ENCODE data around the gene TMEM236. TPM values are rescaled to one million over a fixed set of nuclear protein-coding genes. Genes with fewer than 3 reads are reported as not detected.

The TMEM236 gene
- total RNA-seq, 1 experiment from 2014 or later = 0.24 TPM

- H4K20me1 ChIP-seq (ENCODE audit: insufficient read depth) = no peaks in the 10 kb centered on the region
- ChIA-PET POLR2A (ENCODE audit: unreplicated experiment) (no interaction called here), CTCF (interaction anchor here (1.5 kb wide), 1 partner anchor 368 kb away, joined by 14 read pairs; no protein-coding TSS in a partner anchor)
- H2AFZ ChIP-seq = no peak overlapping the region
- DNase-seq = no peak
- no peak overlapping the region for H3K4me3 ChIP-seq
- no peaks in the 10 kb centered on the region for H3K27me3 ChIP-seq (ENCODE audit: insufficient read depth, low read depth)
- TF ChIP-seq EZH2 (IDR thresholded peaks at IDR 0.05; ENCODE audit: low read depth) (no peak), CTCF (conservative IDR thresholded peaks at IDR 0.05) (no peak)
- H3K27ac ChIP-seq = no peak overlapping the region
- H3K79me2 ChIP-seq (ENCODE audit: low read depth) = no peaks in the 10 kb centered on the region
- H3K9me3 ChIP-seq (ENCODE audit: insufficient read depth, low read depth) = no peaks in the 10 kb centered on the region
- intact Hi-C loops (cut with micrococcal nuclease; ENCODE audit: unreplicated experiment) = loop anchor here (5.0 kb wide), 2 partner anchors 241 to 254 kb away; no protein-coding TSS in a partner anchor
- no peaks in the 10 kb centered on the region for H3K9me2 ChIP-seq (ENCODE audit: insufficient read depth)
- H3K36me3 ChIP-seq (ENCODE audit: low read depth) = no peaks in the 10 kb centered on the region
- BruUV-seq (replicated peaks) = no TSS peak
- no peaks in the 10 kb centered on the region for H3K4me1 ChIP-seq (replicated peaks; ENCODE audit: insufficient read depth)
- H3F3A ChIP-seq (ENCODE audit: insufficient read depth, low read depth) = no peaks in the 10 kb centered on the region
- no peak overlapping the region for H3K4me2 ChIP-seq
Measured at GRCh38 chr10:17848646-17849045, 96.6 kb downstream of the TMEM236 start.

Small RNA genes lying within 50 kb of the gene (microRNA-seq; reads per million reads assigned to microRNA genes)
- gene MIR511 (ENCODE audit: borderline number of aligned reads, borderline replicate concordance) = not detected

Other genes starting within 250 kb of the TMEM236 start
- gene HACD1, start 134.8 kb upstream of the TMEM236 start, total RNA-seq (2021) = 29.6 and 36.3 TPM in 2 replicates
- gene STAM, start 108.0 kb upstream of the TMEM236 start, total RNA-seq (2021) = 37.0 and 38.8 TPM in 2 replicates
- 0.07 TPM in 1 of 2 replicates, not detected in the other for gene MRC1, start 57.1 kb downstream of the TMEM236 start, total RNA-seq (2021)
- not detected in 2 replicates for gene SLC39A12, start 199.7 kb downstream of the TMEM236 start, total RNA-seq (2021)

Data from PC-9 (cell line).